IMR-90 (cell line): ENCODE results near the gene FBXO31. TPM values are rescaled to one million over a fixed set of nuclear protein-coding genes. Genes with fewer than 3 reads are reported as not detected.

ENCODE experiments used
- ATAC-seq: fragments of 200-7000 bp; cut with Tn5 transposase; 2 replicates; pipeline ENCODE4 v1.9.1; 2020; ENCODE audit warnings: low read depth, mild to moderate bottlenecking, moderate library complexity
- BruUV-seq: library from RNA; stranded (reverse); fragments of 400-500 nt; replicated peaks from 2 replicates; lab custom pipeline; 2021; lab: Mats Ljungman, UMichigan
- CTCF ChIA-PET: fragments of 300-600 bp; formaldehyde crosslinking; extraction: SDS; loops from one replicate; lab custom pipeline; 2021; ENCODE audit warnings: antibody characterized with exemption; lab: Yijun Ruan, JAX
- POLR2A ChIA-PET: fragments of 300-600 bp; sonication (Branson Sonifier 250); formaldehyde crosslinking; loops from one replicate; lab custom pipeline; 2022; ENCODE audit warnings: antibody characterized with exemption; ENCODE audit not compliant: unreplicated experiment; lab: Charles Lee
- DNase-seq: peaks from one replicate; pipeline ENCODE4 v3.0.0; 2013
- H2AFZ ChIP-seq: replicated peaks from 2 replicates; pipeline ENCODE3; 2013; ENCODE audit warnings: low read length, mild to moderate bottlenecking; ENCODE audit not compliant: poor library complexity
- H2AK5ac ChIP-seq: 2 replicates; pipeline ENCODE4 v1.6.1; 2013; ENCODE audit warnings: low read depth, low read length, inconsistent platforms
- H2AK9ac ChIP-seq: replicated peaks from 2 replicates; pipeline ENCODE3; 2013; ENCODE audit warnings: mild to moderate bottlenecking, low read depth, low read length, moderate library complexity; ENCODE audit not compliant: poor library complexity
- H2BK120ac ChIP-seq: 2 replicates; pipeline ENCODE4 v1.6.1; 2013; ENCODE audit warnings: low read depth, low read length, inconsistent platforms
- H2BK15ac ChIP-seq: 3 replicates; pipeline ENCODE4 v1.6.1; 2013; ENCODE audit warnings: low read depth, low read length, inconsistent platforms
- H2BK20ac ChIP-seq: 2 replicates; pipeline ENCODE4 v1.6.1; 2013; ENCODE audit warnings: low read depth, mild to moderate bottlenecking, inconsistent platforms, low read length, moderate library complexity
- H2BK5ac ChIP-seq: 2 replicates; pipeline ENCODE4 v1.6.1; 2013; ENCODE audit warnings: mild to moderate bottlenecking, low read depth, low read length, inconsistent platforms; ENCODE audit not compliant: poor library complexity, severe bottlenecking
- H3K14ac ChIP-seq: replicated peaks from 2 replicates; pipeline ENCODE4 v1.6.1; 2013; ENCODE audit warnings: low read depth, low read length, inconsistent platforms
- H3K18ac ChIP-seq: 2 replicates; pipeline ENCODE4 v1.6.1; 2013; ENCODE audit warnings: low read depth, low read length, control low read depth
- H3K23ac ChIP-seq: 2 replicates; pipeline ENCODE4 v1.6.1; 2013; ENCODE audit warnings: low read depth, low read length, inconsistent platforms
- H3K27ac ChIP-seq: 2 replicates; pipeline ENCODE4 v1.5.1; 2013; ENCODE audit warnings: mild to moderate bottlenecking, control low read depth, low read length; ENCODE audit not compliant: insufficient read depth
- H3K27me3 ChIP-seq: 2 replicates; pipeline ENCODE4 v1.6.1; 2013; ENCODE audit warnings: low read length; ENCODE audit not compliant: control insufficient read depth, insufficient read depth
- H3K36me3 ChIP-seq: 2 replicates; pipeline ENCODE4 v1.6.1; 2013; ENCODE audit warnings: low read length, mixed read lengths; ENCODE audit not compliant: control insufficient read depth, insufficient read depth
- H3K4ac ChIP-seq: 2 replicates; pipeline ENCODE4 v1.6.1; 2013; ENCODE audit warnings: low read depth, low read length, inconsistent platforms
- H3K4me1 ChIP-seq: 2 replicates; pipeline ENCODE4 v1.6.1; 2013; ENCODE audit warnings: low read length, mixed read lengths; ENCODE audit not compliant: control insufficient read depth, insufficient read depth
- H3K4me2 ChIP-seq: 2 replicates; pipeline ENCODE4 v1.6.1; 2013; ENCODE audit warnings: low read depth, mild to moderate bottlenecking, control low read depth, low read length, moderate library complexity
- H3K4me3 ChIP-seq: 2 replicates; pipeline ENCODE4 v1.5.1; 2013; ENCODE audit warnings: low read depth, mild to moderate bottlenecking, control low read depth, low read length, moderate library complexity; ENCODE audit not compliant: insufficient read depth
- H3K56ac ChIP-seq: 2 replicates; pipeline ENCODE4 v1.6.1; 2013; ENCODE audit warnings: low read length, inconsistent platforms; ENCODE audit not compliant: insufficient read depth; ENCODE audit errors: extremely low read depth
- H3K79me1 ChIP-seq, 2 experiments: 2 replicates each; pipeline ENCODE4 v1.6.1; 2013; ENCODE audit warnings: low read length in 2 of 2, inconsistent platforms in 1 of 2, low read depth in 1 of 2
- H3K9ac ChIP-seq: 2 replicates; pipeline ENCODE4 v1.6.1; 2013; ENCODE audit warnings: low read depth, low read length, control low read depth
- H3K9me1 ChIP-seq: 2 replicates; pipeline ENCODE4 v1.6.1; 2013; ENCODE audit warnings: low read length, inconsistent platforms; ENCODE audit not compliant: insufficient read depth
- H3K9me3 ChIP-seq: 2 replicates; pipeline ENCODE4 v1.6.1; 2013; ENCODE audit warnings: low read length; ENCODE audit not compliant: control insufficient read depth, insufficient read depth
- H4K20me1 ChIP-seq: 2 replicates; pipeline ENCODE4 v1.6.1; 2013; ENCODE audit warnings: low read length, inconsistent platforms; ENCODE audit not compliant: insufficient read depth
- H4K5ac ChIP-seq: 2 replicates; pipeline ENCODE4 v1.6.1; 2013; ENCODE audit warnings: mild to moderate bottlenecking, low read depth, low read length, control low read depth
- H4K8ac ChIP-seq, 2 experiments: 2 replicates each; pipeline ENCODE4 v1.6.1; 2013; ENCODE audit warnings: low read depth in 2 of 2, low read length in 2 of 2, control low read depth in 1 of 2, inconsistent platforms in 1 of 2
- H4K91ac ChIP-seq: 2 replicates; pipeline ENCODE4 v1.6.1; 2013; ENCODE audit warnings: low read depth, low read length, inconsistent platforms; ENCODE audit not compliant: insufficient read depth
- BHLHE40 ChIP-seq: fragments of 150-350 bp; IDR thresholded peaks from 2 replicates; pipeline ENCODE4 v1.6.1; 2016; ENCODE audit warnings: mild to moderate bottlenecking, low read depth, low read length
- CEBPB ChIP-seq: IDR thresholded peaks from 2 replicates; pipeline ENCODE4 v1.6.1; 2012; ENCODE audit warnings: low read depth, low read length, improper control_type of control experiment
- CHD1 ChIP-seq: IDR thresholded peaks from 2 replicates; pipeline ENCODE4 v1.6.1; 2012; ENCODE audit warnings: low read depth, low read length, improper control_type of control experiment
- FOS ChIP-seq: fragments of 150-350 bp; IDR thresholded peaks from 2 replicates; pipeline ENCODE4 v1.6.1; 2016; ENCODE audit warnings: low read depth, low read length
- MAFK ChIP-seq: IDR thresholded peaks from 2 replicates; pipeline ENCODE4 v1.6.1; 2012; ENCODE audit warnings: low read depth, low read length, improper control_type of control experiment
- MAZ ChIP-seq: IDR thresholded peaks from 2 replicates; pipeline ENCODE4 v1.6.1; 2012; ENCODE audit warnings: low read depth, mild to moderate bottlenecking, low read length, improper control_type of control experiment, moderate library complexity, borderline replicate concordance
- MXI1 ChIP-seq: IDR thresholded peaks from 2 replicates; pipeline ENCODE4 v1.6.1; 2012; ENCODE audit warnings: low read depth, mild to moderate bottlenecking, low read length, moderate library complexity, borderline replicate concordance
- NFE2L2 ChIP-seq: fragments of 150-350 bp; IDR thresholded peaks from 2 replicates; pipeline ENCODE4 v1.6.1; 2016; ENCODE audit warnings: low read depth, mild to moderate bottlenecking, low read length
- POLR2A ChIP-seq: IDR thresholded peaks from 2 replicates; pipeline ENCODE4 v1.6.1; 2012; ENCODE audit warnings: mild to moderate bottlenecking, low read depth, low read length
- RAD21 ChIP-seq: IDR thresholded peaks from 2 replicates; pipeline ENCODE4 v1.6.1; 2012; ENCODE audit warnings: low read length, improper control_type of control experiment
- RCOR1 ChIP-seq: IDR thresholded peaks from 2 replicates; pipeline ENCODE4 v1.6.1; 2012; ENCODE audit warnings: mild to moderate bottlenecking, low read length, improper control_type of control experiment; ENCODE audit not compliant: insufficient replicate concordance
- RFX5 ChIP-seq: IDR thresholded peaks from 2 replicates; pipeline ENCODE4 v1.8.0; 2012; ENCODE audit warnings: low read depth, mild to moderate bottlenecking, low read length, moderate library complexity
- SMC3 ChIP-seq: fragments of 150-350 bp; IDR thresholded peaks from 2 replicates; pipeline ENCODE4 v1.6.1; 2016; ENCODE audit warnings: low read depth, mild to moderate bottlenecking, antibody characterized with exemption, low read length, moderate library complexity
- WGBS, 2 experiments: methylation state at CpG; one replicate each; pipeline versions ENCODE4 v1.1.5 to v1.1.7; 2013; ENCODE audit warnings: missing lambda C conversion rate in 2 of 2; ENCODE audit not compliant: insufficient read length in 1 of 2; ENCODE audit errors: extremely low coverage in 2 of 2; 5-methylcytosine and 5-hydroxymethylcytosine counted together
- dilution Hi-C: fragments of 300-500 bp; cut with HindIII; formaldehyde crosslinking; loops from one replicate; pipeline ENCODE4 v1.14.3; 2018; ENCODE audit warnings: low sequenced_read_pairs; ENCODE audit not compliant: unreplicated experiment
- in situ Hi-C: fragments of 300-500 bp; cut with MboI; formaldehyde crosslinking; loops from 3 replicates; pipeline ENCODE4 v1.14.3; 2019; ENCODE audit warnings: low sequenced_read_pairs, inconsistent platforms, mixed read lengths
- intact Hi-C: fragments of 100-400 bp; cut with micrococcal nuclease; formaldehyde crosslinking; loops from 2 replicates; pipeline ENCODE4 v1.10.0; 2022
- polyA plus RNA-seq, 3 experiments: library from polyadenylated mRNA; depleted of rRNA; stranded (reverse); fragments of >200 nt; gene quantifications; 2 replicates each; pipeline ENCODE4 v1.2.3, GENCODE V29; 2012; ENCODE audit warnings: low replicate concordance in 1 of 3
- total RNA-seq: library from RNA; depleted of rRNA; stranded (reverse); fragments of >200 nt; gene quantifications from 2 replicates; pipeline ENCODE4 v1.2.3, GENCODE V29; 2012
- TF ChIP-seq, protein P1 (sequence below): fragments of 150-350 bp; IDR thresholded peaks from 2 replicates; pipeline ENCODE4 v1.6.1; 2016; ENCODE audit warnings: low read depth, mild to moderate bottlenecking, low read length, moderate library complexity, borderline replicate concordance
- TF ChIP-seq, protein P2 (sequence below): fragments of 150-350 bp; IDR thresholded peaks from 2 replicates; pipeline ENCODE4 v1.6.1; 2017; ENCODE audit warnings: mild to moderate bottlenecking, antibody characterized with exemption, low read length, low read depth
- TF ChIP-seq, protein P3 (sequence below): conservative IDR thresholded peaks from 2 replicates; pipeline ENCODE4 v1.5.1; 2012; ENCODE audit warnings: mild to moderate bottlenecking, low read depth, low read length, improper control_type of control experiment

The FBXO31 gene
- total and polyA plus RNA-seq, 2 of the 4 experiments (the other 2 are of a cell fraction), result 10.4 to 16.9 TPM

DNA sequence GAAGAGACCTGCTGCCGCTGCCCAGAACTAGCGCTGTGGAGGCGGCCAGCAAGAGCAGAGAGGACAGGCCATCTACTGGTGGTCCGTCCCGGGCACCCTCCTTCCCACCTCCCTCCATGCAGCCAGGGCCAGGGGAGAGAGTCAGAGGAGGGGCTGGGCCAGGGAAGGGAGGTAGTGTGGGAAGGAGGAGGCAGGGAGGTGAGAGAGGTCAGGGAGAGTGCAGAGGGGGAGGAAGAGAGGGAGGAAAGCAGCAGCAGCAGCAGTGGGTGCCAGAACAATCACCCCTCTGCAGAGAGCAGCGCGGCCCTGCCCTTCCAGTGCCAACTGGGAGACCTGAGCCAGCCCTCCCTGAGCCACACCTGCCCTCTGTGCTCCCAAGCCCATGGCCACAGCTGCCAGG lies 73.0 kb downstream of the FBXO31 start:
- Histone ChIP-seq H4K5ac (no peak overlapping the region), H2BK5ac (no peak overlapping the region), H3K4me2 (no peak overlapping the region), H3K79me1 (no peaks in the 10 kb centered on the region), H3K9me1 (no peaks in the 10 kb centered on the region), H3K9me3 (peaks cover 6% of the 10 kb centered on the region), H4K8ac (no peak overlapping the region), H2BK15ac (no peak overlapping the region), H2BK20ac (no peak overlapping the region), H2AK5ac (no peak overlapping the region), H3K4me1 (no peaks in the 10 kb centered on the region), H3K36me3 (no peaks in the 10 kb centered on the region), H2AFZ (no peak overlapping the region), H3K4me3 (no peak overlapping the region), H4K91ac (no peak overlapping the region), H3K27ac (no peak overlapping the region), H2AK9ac (no peak overlapping the region), H3K27me3 (no peaks in the 10 kb centered on the region), H3K4ac (no peak overlapping the region), H2BK120ac (no peak overlapping the region), H3K56ac (no peak overlapping the region), H3K18ac (no peak overlapping the region), H3K14ac (no peak overlapping the region), H4K20me1 (no peaks in the 10 kb centered on the region), H3K23ac (no peak overlapping the region), H3K9ac (no peak overlapping the region)
- no TSS peak for BruUV-seq
- ChIA-PET POLR2A (no interaction called here), CTCF (no interaction called here)
- in situ Hi-C loops (no loop called here), dilution Hi-C loops (no loop called here), intact Hi-C loops (loop anchor here (10.0 kb wide), 1 partner anchor 324 kb away; no protein-coding TSS in a partner anchor)
- ATAC-seq, result no peak
- DNase-seq, result no peak
- TF ChIP-seq NFE2L2 (no peak), RFX5 (no peak), CHD1 (no peak), FOS (no peak), SMC3 (no peak), RAD21 (no peak), RCOR1 (no peak), CEBPB (no peak), MAFK (no peak), MXI1 (no peak), MAZ (no peak), BHLHE40 (no peak), POLR2A (no peak)
- TF ChIP-seq, protein P1, sequence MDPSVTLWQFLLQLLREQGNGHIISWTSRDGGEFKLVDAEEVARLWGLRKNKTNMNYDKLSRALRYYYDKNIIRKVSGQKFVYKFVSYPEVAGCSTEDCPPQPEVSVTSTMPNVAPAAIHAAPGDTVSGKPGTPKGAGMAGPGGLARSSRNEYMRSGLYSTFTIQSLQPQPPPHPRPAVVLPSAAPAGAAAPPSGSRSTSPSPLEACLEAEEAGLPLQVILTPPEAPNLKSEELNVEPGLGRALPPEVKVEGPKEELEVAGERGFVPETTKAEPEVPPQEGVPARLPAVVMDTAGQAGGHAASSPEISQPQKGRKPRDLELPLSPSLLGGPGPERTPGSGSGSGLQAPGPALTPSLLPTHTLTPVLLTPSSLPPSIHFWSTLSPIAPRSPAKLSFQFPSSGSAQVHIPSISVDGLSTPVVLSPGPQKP, result no peak
- TF ChIP-seq, protein P2, sequence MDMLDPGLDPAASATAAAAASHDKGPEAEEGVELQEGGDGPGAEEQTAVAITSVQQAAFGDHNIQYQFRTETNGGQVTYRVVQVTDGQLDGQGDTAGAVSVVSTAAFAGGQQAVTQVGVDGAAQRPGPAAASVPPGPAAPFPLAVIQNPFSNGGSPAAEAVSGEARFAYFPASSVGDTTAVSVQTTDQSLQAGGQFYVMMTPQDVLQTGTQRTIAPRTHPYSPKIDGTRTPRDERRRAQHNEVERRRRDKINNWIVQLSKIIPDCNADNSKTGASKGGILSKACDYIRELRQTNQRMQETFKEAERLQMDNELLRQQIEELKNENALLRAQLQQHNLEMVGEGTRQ, result no peak
- TF ChIP-seq, protein P3, sequence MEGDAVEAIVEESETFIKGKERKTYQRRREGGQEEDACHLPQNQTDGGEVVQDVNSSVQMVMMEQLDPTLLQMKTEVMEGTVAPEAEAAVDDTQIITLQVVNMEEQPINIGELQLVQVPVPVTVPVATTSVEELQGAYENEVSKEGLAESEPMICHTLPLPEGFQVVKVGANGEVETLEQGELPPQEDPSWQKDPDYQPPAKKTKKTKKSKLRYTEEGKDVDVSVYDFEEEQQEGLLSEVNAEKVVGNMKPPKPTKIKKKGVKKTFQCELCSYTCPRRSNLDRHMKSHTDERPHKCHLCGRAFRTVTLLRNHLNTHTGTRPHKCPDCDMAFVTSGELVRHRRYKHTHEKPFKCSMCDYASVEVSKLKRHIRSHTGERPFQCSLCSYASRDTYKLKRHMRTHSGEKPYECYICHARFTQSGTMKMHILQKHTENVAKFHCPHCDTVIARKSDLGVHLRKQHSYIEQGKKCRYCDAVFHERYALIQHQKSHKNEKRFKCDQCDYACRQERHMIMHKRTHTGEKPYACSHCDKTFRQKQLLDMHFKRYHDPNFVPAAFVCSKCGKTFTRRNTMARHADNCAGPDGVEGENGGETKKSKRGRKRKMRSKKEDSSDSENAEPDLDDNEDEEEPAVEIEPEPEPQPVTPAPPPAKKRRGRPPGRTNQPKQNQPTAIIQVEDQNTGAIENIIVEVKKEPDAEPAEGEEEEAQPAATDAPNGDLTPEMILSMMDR, result no peak
- no CpG with 5 or more reads among the region's 7 CpGs for WGBS, 2 experiments
